Measurements from ENCODE around the gene KCNIP4.
"Not testable (repeated sequence)": the region's sequence is repeated elsewhere in the genome, so short reads cannot be mapped to it uniquely, and the experiment has no call there.

Gene KCNIP4

DNA sequence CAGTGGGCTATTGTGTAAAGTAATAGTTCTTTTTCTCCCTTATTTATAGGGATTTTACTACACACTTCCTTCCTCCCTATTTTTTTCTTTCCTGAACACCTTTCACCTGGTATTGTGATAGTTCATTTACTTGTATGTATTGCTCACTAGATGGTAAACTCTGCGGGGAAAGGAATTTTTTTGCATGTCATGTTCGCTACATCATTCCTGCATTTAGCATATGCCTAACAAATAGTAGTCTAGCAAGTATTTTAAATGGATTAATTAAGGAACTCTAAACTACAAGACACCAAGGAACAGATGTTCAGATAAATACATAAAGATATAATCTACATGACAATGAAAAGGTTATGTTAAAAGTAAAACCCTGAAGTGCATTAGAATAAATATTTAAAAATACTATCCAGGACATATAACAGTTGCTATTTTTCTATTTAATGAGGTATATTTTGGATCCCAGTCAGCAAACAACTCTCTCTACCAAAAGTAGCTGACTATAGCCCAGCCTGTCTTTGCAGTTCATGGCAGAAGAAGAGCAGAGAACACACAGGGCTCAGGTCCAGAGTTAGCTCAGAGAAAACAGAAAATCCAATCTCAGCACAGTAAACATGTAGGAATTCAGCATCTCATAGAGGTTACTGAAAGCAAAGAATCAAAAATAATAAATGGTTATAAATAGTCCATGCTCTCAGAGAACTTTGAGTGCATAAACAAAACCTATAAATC is 1160.5 kb downstream of the KCNIP4 start:
- TF ChIP-seq, protein P1, sequence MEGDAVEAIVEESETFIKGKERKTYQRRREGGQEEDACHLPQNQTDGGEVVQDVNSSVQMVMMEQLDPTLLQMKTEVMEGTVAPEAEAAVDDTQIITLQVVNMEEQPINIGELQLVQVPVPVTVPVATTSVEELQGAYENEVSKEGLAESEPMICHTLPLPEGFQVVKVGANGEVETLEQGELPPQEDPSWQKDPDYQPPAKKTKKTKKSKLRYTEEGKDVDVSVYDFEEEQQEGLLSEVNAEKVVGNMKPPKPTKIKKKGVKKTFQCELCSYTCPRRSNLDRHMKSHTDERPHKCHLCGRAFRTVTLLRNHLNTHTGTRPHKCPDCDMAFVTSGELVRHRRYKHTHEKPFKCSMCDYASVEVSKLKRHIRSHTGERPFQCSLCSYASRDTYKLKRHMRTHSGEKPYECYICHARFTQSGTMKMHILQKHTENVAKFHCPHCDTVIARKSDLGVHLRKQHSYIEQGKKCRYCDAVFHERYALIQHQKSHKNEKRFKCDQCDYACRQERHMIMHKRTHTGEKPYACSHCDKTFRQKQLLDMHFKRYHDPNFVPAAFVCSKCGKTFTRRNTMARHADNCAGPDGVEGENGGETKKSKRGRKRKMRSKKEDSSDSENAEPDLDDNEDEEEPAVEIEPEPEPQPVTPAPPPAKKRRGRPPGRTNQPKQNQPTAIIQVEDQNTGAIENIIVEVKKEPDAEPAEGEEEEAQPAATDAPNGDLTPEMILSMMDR (conservative IDR thresholded peaks at IDR 0.05; ENCODE audit: low read depth, low read length) = no peak

DNA sequence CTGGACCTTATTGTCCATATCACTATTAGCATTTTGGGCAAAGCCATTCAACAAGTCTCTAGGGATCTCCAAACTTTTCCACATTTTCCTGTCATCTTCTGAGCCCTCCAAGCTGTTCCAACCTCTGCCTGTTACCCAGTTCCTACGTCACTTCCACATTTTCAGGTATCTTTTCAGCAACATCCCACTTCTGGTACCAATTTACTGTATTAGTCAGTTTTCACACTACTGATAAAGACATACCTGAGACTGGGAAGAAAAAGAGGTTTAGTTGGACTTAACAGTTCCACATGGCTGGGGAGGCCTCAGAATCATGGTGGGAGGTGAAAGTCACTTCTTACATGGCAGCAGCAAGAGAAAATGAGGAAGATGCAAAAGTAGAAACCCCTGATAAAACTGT is 1165.4 kb downstream of the KCNIP4 start:
- not testable (repeated sequence) for DNase-seq (ENCODE audit: low read depth); H3K4me3 ChIP-seq (ENCODE audit: low read depth, low read length)

More for the DNA sequence above, 1160.5 kb downstream of the KCNIP4 start:
- H3K4me3 ChIP-seq (ENCODE audit: low read depth, low read length) = no peak overlapping the region
- DNase-seq (ENCODE audit: low read depth) = no peak

GRCh38 chr4:20778896-20779295 is 1169.7 kb downstream of the KCNIP4 start:
- TF ChIP-seq, protein P1 (conservative IDR thresholded peaks at IDR 0.05; ENCODE audit: low read depth, low read length) = no peak
- H3K4me3 ChIP-seq (ENCODE audit: low read depth, low read length) = no peak overlapping the region
- no peak for DNase-seq (ENCODE audit: low read depth)

DNA sequence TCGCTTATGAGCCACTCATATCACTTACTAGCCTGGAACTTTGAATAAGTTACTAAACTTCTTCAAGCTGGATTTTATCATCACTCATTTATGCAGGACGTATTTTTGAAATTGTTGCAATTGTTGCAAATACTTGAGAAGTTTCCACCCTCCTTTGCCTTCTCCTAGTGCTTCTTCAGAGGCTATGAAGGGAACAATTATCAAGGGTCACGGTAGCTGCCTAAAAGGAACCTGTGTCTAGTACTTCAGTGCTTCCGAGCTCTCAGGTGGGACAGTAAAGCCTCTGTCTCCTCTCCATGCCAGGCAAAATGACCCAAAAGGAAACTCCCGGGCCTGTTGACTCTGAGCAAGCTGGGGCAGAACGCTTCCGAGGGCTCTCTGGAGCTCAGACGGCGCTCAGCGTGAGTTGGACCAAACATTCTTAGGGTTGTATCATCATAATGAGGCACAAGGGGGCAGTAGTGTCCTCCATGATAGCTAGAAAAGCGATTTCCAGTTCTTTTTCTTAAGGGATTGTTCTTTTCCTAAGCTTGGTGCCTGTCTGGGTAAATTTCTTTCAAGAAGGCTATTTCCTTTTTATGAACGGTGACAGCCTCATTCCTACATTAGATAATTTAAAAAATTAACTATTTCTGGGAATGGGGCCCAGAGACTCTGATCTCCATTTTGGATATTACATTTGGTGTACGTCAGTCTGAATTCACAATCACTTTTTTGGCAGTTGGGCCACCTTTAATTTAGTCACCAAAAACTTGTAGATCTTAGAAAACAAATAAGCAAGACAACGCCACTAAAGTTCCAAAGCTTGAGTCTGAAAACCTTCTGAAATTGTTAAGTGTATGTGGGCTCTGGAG is 1175.2 kb downstream of the KCNIP4 start:
- peak; percentile 83 for DNase-seq (ENCODE audit: low read depth)
- peak overlapping the region; percentile 20 for H3K4me3 ChIP-seq (ENCODE audit: low read depth, low read length)
- TF ChIP-seq, protein P1 (conservative IDR thresholded peaks at IDR 0.05; ENCODE audit: low read depth, low read length) = peak; percentile 81

- DNase-seq (ENCODE audit: low read depth) = peak; percentile 13
- TF ChIP-seq, protein P1 (conservative IDR thresholded peaks at IDR 0.05; ENCODE audit: low read depth, low read length) = no peak
- H3K4me3 ChIP-seq (ENCODE audit: low read depth, low read length) = no peak overlapping the region
Measured at GRCh38 chr4:20764366-20764992, 1184.1 kb downstream of the KCNIP4 start.

GRCh38 chr4:20761826-20762225 is 1186.7 kb downstream of the KCNIP4 start:
- no peak overlapping the region for H3K4me3 ChIP-seq (ENCODE audit: low read depth, low read length)
- TF ChIP-seq, protein P1 (conservative IDR thresholded peaks at IDR 0.05; ENCODE audit: low read depth, low read length) = no peak
- DNase-seq (ENCODE audit: low read depth) = no peak

DNA sequence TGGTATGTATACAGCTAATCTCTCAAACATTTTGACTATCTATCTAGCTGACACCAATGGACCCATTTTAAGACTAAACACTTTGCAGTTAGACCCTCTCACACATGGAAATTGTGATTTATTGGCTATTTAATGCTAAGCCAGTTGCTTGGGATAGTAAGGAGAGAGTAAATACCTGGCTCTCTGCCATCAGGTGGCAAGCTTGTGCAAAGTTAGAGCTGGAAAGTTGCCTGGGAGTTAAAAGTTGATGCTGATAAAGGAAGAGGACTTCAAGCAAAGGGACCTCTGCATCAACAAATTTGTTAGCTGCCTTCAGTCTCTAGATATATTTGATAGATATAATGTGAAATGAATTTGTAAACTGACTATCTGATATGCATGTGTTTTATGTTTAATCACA is 1187.2 kb downstream of the KCNIP4 start:
- no peak overlapping the region for H3K4me3 ChIP-seq (ENCODE audit: low read depth, low read length)
- TF ChIP-seq, protein P1 (conservative IDR thresholded peaks at IDR 0.05; ENCODE audit: low read depth, low read length) = no peak
- DNase-seq (ENCODE audit: low read depth) = no peak

Data from choroid plexus epithelial cell (primary cell).